Inferior parietal cortex (tissue), 1 donor: Measurements from ENCODE around the gene TAS2R3.
"Not testable (repeated sequence)": the region's sequence is repeated elsewhere in the genome, so short reads cannot be mapped to it uniquely, and the experiment has no call there.

Experiments used
- DNase-seq: peaks from one replicate; pipeline ENCODE4 v3.0.0-alpha.2; 2016; ENCODE audit errors: extremely low spot score

TAS2R3 gene, protein sequence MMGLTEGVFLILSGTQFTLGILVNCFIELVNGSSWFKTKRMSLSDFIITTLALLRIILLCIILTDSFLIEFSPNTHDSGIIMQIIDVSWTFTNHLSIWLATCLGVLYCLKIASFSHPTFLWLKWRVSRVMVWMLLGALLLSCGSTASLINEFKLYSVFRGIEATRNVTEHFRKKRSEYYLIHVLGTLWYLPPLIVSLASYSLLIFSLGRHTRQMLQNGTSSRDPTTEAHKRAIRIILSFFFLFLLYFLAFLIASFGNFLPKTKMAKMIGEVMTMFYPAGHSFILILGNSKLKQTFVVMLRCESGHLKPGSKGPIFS

DNA sequence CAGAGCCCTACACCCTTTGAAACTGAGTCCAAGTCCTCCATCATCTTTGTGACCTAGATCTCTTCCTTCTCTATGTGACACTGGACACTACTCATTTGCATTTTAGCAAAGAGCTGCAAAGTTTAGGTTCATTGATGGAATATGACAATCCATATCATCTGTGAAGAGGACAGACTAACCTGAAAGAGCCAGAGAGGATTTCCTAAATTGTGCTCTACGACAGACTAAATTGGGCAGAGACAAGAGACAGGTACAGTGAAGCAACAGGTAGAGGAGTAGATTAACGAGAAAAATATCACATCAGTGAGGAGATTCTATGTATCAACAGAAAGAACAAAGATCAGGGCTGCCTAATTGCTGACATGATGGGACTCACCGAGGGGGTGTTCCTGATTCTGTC, at the start of gene TAS2R3:
TAS2R3 (plus strand) TSS at position 301 of the 400 bp plus-strand sequence; CDS start at position 363, 62 bp downstream.
- no peak for DNase-seq

DNA sequence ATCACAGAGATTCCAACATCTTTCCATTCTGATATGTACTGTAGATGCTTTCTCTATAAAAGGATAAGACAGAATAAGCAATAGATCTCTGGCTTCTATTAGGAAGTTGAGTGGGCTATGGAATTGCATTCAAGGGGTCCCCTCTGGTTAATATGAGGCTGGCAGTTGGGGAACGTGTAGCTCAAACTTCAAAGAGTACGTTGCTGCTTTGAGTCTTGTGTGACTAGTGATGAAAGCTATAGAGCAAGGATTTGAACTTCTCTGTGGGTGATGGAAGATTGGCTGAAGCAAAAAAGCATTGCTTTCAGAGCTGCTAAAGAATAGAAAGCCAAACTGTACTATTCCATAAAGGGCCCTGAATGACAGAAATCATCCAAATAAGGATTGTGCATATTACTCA, 49.3 kb upstream of the TAS2R3 start:
- DNase-seq, result no peak

DNA sequence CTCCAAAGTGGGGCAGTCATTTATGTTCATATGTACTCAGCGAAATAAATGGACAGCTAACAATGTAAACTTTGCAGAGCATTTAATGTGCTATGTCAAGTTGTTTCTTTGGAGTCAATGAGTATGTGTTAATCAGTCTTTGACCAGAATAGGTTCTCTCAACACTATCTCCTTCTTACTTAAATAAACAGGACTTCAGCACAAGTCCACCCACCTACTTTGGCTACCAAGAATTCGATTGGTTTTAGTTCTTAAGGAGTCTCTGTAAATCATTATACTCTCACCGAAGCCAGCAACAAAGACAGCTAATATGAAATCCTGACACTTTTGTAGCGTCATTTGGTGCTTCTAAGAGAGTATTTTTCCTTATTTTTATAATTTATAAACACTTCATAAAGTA, 48.9 kb upstream of the TAS2R3 start:
- no peak for DNase-seq

DNA sequence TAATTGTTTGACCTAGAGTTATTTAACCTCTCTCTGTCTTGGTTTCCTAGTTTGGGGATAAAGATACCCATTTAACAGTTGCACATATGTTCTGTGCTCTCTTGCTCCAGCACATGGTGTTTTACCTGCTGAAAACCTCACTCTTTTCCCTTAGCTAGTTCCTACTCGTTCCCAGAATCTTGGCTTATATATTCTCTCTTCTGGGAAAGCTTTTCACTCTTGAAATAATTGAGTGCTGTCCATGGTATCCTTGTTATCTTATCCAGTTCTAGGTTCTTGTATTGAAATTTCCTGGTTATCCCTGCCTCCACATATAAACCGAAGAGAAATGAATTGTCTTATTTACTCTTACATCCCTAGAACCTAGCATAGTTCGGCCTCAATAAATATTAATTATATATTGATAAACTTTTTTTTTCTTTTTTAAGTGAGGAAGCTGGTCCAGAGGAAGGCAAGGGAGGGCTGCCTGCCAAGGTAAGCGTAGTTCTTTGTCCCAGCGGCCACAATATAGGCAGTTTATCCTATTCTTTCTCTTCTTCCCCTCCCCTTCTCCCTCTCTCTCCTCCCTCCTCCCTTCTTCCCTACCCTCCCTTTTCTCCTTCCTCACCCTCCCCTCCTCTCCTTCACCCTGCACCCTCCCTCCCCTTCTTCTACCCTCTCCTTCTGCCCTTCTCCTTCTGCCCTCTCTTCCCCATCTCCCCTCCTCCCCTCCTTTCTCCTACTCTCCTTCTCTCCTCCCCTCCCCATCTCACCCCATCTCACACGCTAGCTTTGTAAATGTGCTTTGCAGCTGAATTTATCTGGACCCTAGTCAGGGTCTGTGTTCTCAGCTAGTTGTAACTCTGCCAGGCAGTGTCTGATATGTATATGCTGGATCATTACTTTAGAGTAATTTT, 47.9 kb upstream of the TAS2R3 start:
- no peak for DNase-seq

DNA sequence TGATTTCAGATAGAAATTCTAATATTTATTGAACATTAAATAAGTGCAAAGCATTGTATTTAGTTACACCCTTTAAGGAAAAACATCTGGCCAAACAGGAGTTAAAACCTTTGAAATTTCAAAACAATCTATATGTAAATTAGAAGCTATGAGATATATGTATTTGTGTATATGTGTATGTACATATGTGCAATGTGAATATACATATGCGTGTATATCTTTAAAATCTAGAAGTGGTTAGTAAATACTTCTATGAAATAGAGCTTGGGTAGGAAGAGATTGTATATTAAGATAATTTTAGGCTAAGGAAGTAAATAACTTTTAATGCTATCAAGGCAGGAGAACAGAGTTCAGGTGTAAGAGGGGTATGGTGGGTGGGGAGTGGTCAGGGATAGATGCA, 46.4 kb upstream of the TAS2R3 start:
- no peak for DNase-seq

DNA sequence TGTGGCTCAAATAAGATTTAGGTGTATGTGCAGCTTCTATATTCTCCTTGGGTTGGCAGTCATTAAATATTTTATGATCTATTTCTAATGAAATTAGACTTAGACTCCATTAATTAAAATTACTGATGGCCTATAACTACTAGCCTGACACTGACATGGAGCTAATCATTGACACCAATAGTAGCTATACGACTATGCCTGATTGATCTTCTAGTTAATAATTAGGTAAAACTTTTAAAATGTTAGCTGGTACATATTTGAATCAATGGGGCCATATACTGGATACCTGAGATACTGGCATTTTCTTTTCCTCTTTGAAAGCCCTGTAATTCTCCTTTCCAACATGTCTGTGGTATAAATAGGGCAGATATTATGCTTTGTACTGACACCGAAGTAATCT, 41.4 kb upstream of the TAS2R3 start:
- no peak for DNase-seq

DNA sequence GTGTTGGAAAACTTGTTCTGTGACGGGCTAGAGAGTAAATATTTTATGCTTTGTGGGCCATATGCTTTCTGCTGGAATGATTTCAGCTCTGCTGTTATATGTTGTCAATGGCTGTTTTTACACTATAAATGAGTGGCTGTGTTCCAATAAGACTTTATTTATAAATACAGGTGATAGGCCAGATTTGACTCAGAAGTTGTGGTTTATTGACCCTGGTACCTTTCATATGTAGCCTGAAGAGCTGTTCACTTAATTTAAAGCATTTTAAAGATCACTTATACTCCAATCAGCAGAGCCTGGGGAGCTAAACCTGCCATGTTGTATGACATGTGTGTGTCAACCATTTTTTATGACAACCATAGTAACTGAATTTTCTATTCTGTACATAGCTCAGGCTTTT, 34.9 kb upstream of the TAS2R3 start:
- DNase-seq, result no peak

DNA sequence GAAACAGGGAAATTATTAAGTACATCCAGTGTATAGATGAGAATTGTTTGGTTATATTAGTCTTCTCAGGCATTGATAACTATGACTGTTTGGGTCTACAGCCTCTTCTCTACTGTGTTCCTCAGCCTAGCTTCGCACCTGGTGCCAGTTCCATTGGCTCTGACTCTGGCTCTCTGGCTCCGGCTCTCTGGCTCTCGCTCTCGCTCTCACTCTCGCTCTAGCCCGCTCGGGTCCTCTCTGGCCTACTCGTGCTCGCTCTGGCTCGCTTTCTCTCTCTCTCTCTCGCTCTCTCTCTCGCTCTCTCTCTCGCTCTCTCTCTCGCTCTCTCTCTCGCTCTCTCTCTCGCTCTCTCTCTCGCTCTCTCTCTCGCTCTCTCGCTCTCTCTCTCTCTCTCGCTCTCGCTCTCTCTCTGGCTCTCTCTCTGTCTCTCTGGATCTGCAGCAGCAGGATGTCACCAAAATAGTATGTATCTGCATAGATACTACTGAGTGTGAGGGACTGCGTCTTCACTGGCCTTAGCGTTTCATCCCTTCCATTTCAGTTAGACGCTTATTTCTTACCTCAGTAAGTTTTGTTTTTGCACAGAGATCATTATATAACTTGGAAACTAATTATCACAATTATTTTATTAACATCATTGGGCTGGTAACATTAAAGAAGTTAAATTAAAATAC, 32.3 kb upstream of the TAS2R3 start:
- DNase-seq, result no peak

DNA sequence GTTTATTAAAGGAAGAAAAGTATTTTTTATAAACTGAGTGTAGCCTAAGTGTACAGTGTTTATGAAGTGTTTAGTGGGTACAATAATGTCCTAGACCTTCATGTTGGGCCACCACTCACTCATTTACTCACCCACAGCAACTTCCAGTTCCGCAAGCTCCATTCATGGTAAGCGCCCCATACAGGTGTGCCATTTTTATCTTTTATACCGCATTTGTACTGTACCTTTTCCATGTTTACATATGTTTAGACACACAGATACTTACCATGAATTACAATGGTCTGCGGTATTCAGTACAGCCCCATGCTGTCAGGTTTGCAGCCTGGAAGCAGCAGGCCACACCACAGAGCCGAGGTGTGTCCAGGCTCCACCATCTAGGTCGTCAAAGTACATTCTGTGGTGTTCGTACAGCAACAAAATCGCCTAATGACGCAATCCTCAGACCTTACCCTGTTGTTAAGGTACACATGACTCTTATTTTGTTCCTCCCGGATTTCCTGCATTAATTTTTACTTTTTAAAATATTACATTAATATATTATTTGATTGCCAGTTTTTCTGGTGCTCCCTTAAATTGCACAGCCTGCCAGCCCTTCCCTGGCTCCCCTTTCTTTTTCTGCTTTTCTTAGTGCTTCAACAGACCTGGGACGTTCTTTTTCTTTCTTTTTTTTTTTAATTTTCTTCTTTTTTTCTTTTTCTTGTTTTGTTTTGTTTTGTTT, 26.6 kb upstream of the TAS2R3 start:
- no peak for DNase-seq

DNA sequence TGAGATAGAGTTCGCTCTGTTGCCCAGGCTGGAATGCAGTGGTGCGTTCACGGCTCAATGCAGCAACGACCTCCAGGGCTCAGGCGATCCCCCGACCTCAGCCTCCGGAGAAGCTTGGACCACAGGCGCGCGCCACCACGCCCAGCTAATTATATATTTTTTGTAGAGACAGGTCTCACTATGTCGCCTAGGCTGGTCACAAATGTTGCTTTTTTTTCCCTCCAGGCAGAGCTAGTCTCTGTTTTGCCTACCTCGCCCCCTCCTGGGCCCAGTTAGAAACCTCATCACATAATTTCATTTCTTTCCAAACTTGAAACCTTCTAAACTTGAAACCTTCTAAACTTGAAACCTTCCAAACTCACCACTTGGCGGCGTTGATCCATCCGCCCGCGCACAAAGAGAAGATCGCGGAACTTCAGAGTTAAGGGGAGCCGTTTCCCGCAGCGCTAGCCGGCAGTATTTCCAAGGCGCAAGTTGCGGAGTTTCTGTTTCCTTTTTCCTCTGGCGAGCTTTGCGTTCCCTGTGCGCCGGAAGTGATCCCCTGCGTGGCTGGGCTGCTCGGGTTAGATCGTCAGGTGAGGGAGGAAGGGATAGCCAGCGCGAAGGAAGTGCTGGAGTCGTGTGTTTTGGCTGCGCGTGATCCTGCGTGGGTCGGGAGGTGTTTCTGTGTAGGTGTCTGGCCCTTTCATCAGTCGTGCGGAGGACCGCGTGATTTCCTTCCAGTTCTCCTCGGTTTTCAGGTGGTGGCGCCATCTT, 25.9 kb upstream of the TAS2R3 start, which contains the start of gene SSBP1:
SSBP1 (plus strand) TSS at position 523 of the 756 bp plus-strand sequence. CDS start 809 bp downstream, outside the sequence.
- peak; percentile 99 for DNase-seq

DNA sequence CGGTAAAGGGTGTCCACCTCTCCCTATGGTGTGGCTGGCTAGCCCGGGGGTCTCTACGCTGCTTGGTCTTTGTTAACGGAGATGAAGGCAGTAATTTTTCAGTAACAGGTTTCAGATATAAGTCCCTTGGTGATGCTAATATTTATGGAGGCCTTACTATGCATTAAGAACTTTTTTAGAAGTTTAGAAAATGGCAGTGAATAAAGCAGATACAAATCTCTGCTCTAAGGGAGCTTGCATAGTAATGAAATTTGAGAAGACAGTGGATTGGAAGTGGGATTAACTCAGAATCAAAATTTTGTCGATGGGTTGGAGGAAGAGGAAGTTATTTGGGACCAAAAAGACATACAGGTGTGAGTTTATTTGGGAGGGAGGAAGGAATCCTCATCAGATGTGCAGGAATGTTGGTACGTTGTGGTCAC, 25.3 kb upstream of the TAS2R3 start:
- DNase-seq, result no peak

DNA sequence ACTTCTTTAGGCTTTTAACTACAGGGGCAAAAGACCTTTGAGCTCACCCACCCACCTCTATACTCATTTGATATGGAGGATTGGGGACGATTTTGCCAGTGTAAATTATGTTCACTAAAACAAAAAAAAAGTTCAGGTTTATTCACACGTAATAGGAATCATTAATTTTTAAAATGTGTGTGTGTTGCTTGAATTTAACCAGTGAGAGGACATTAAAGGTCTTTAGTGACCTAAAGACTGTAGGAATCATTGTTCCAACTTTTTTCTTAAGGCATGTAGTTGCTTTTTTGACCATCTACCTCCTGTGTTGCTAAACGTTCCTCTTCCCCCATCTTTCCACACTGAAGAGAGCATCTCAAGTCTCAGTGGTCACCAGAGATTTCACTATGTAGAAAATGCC, 24.6 kb upstream of the TAS2R3 start:
- no peak for DNase-seq

DNA sequence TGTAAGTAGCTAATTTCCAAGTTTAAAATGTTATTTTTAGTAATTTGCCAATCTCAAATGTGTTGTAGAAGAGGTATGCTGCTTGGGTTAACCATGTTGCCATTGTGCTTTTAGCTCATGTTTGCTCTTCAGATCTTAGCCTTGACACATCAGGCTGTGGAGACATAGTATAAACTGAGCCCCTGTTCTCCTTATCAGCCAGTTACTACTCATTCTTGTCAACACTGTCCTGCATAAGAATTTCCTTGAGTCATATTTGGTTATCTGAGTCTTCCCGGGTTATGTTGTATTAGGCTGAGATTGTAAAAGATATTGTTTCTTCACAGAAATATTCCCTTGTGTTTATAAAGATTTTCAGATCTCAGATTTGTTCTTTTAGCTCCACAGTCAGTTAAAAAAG, 21.7 kb upstream of the TAS2R3 start:
- no peak for DNase-seq

DNA sequence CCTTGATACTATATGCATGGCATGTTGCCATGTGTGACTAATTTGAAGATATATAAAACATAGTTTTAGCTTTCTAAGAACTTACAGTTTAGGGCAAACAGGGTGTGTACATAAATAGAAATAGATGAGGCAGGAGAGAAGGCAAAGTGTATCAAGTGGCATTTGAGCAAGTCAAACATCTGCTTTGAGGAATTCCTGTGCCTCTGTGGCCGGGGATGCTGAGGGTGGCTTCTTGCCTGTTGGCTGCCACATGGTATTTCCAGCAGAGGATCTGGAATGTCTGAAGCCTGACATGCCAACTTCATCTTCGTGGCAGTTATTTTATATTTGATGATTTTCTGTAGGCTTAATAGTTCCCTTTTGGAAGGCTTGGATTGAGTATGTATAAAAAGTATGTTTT, 19.8 kb upstream of the TAS2R3 start:
- no peak for DNase-seq

DNA sequence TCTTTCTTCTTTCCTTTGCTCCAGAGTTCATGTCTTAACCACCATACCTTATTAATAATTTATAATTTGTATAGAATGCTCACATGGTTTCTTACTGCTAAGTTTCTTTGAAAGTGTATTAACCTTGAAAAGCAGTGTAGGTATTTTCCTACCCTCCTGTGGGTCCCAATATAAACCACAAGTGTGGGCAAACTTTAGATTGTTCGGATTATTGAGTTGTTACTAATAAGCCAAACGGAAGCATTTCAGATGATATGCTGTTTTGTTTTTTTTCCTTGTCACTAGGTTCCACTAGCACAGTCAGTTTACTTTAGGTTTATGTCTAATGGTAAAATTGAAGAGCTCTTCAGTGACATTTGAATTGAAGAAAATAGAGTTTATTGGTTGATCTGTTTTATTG, 15.5 kb upstream of the TAS2R3 start:
- no peak for DNase-seq

DNA sequence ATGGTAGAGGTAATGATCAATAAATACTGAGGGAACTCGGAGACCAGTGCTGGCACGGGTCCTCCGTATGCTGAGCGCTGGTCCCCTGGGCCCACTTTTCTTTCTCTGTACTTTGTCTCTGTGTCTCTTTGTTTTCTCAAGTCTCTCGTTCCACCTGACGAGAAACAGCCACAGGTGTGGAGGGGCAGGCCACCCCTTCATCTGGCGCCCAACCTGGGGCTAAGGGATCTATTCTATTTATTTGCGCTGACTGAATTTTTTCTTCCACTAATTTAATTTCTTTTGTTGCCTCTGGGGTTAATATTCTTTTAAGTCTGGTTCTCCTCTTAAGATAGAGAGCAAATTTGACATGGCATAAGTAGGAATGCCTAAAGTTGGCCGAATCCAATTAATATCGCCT, 12.0 kb upstream of the TAS2R3 start:
- not testable (repeated sequence) for DNase-seq

DNA sequence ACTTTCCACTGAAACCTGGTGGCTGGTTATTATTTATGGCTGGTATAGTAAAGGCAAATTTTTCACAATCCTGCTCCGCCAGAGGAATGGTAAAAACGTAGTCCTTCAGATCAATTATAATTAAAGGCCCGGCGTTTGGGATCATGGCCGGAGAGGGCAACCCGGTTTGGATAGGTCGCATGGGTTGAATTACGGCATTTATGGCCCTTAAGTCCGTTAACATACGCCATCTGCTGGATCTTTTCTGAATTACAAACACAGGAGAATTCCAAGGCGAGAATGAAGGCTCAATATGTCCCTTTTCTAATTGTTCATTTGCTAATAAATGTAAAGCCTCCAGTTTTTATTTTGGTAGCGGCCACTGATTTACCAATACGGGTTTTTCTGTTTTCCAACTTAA, 11.3 kb upstream of the TAS2R3 start:
- no peak for DNase-seq

DNA sequence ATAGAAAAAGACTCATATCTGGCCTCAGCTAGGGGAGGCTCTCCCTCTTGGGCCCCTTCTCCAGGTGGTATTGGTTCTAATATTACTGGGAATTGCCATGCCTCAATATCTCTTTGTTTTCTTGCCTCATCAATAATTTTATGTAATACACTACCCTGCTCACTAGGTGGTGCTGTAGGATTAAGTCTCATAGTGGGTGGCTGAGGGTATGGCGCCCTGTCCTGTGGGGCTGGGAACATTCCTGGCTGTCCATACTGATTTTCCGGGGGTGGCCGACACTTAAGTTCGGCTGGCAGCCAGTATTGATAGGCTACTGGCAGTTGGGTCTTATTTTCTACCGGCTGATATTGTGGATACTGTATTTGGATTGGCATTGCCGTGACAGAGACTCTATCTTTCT, 9.0 kb upstream of the TAS2R3 start:
- DNase-seq, result peak; percentile 25

DNA sequence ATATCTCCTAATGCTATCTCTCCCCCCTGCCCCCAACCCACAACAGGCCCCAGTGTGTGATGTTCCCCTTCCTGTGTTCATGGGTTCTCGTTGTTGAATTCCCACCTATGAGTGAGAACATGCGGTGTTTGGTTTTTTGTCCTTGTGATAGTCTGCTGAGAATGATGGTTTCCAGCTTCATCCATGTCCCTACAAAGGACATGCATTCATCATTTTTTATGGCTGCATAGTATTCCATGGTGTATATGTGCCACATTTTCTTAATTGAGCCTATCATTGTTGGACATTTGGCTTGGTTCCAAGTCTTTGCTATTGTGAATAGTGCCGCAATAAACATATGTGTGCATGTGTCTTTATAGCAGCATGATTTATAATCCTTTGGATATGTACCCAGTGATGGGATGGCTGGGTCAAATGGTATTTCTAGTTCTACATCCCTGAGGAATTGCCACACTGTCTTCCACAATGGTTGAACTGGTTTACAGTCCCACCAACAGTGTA, 6.2 kb downstream of the TAS2R3 start:
- DNase-seq, result not testable (repeated sequence)

DNA sequence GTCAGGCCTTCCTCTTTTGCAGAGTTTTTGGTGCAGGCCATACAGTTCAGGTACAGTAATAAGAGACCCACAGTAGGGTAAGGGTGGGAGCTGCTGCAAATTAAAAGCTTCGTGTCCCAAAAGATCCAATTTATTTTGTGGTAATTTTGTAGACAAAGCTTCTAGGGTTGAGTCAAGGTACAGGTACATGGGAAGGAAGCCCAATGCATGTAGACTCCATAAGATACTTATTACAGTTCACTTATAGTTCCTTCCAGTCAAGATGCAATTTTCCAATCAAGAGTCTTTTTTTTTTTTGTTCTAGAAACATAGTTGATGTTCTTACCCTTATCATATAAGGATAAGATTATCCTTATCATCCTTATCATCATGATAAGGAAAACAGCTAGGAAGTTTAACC, 12.5 kb downstream of the TAS2R3 start, which contains the start of gene TAS2R4:
TAS2R4 (plus strand) TSS at position 301 of the 400 bp plus-strand sequence. CDS start 1,815 bp downstream, outside the sequence.
- no peak for DNase-seq
